Left ventricle myocardium superior (tissue), 1 donor: ENCODE data around the gene SIRPB1. TPM values are rescaled to one million over a fixed set of nuclear protein-coding genes. Genes with fewer than 3 reads are reported as not detected.

ENCODE experiments used
- ATAC-seq: fragments of 200-7000 bp; cut with Tn5 transposase; one replicate; pipeline ENCODE4 v1.9.1; 2020; ENCODE audit warnings: mild to moderate bottlenecking, moderate library complexity
- DNase-seq: peaks from one replicate; pipeline ENCODE4 v3.0.0-alpha.2; 2020
- intact Hi-C: fragments of 100-400 bp; cut with micrococcal nuclease; formaldehyde crosslinking; loops from one replicate; pipeline ENCODE4 v1.11.0; 2022
- long read RNA-seq: library from polyadenylated mRNA; unstranded; transcript quantifications from one replicate; pipeline ENCODE4 v2.0.0, GENCODE V29; 2021
- total RNA-seq: library from RNA; stranded (reverse); fragmentation: NEBNext Ultra II Directional; extraction: Animal tissue kit (Norgen Biotek cat#: 25700); gene quantifications from one replicate; pipeline ENCODE4 v1.2.1, GENCODE V29; 2021
- donor health status: DM: no; HTN: yes; CAD: no; lungs with severe emphysema.

SIRPB1 gene
- 0.82 TPM for total RNA-seq
- long read RNA-seq = 0 reads

DNA sequence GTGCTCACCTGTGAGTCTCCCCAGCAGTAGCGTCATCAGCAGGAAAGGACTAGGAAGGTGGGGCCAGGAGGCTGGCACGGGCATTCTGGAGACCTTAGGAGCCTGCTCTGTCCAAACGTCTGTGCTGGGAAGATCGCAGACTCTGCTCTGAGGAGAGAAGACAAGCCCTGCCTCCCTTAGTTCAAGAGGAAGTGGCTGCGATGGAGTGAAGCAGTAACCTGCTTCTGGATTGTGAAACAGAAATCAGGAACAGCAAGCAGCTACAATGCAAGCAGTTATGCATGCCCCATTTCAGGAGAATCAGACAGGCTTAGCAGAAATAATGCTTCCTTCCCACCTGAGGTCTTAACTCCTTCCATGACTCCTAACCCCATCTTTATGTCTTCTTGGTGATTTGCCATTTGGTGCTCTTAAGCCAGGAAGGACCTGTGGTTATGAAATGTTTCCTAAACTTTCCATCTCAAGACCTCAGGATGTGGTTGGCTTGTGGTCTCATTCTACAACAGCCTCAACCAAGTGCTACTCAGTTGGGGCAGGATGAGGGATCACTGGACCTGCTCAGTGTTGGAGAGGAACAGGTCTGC, at the start of gene SIRPB1:
Gene SIRPB1, minus strand, starts transcription at position 149 of the 584 bp plus-strand sequence. Its CDS starts 65 bp downstream, at position 84.
- intact Hi-C loops = no loop called here
- peak; percentile 64 for ATAC-seq
- DNase-seq = no peak

DNA sequence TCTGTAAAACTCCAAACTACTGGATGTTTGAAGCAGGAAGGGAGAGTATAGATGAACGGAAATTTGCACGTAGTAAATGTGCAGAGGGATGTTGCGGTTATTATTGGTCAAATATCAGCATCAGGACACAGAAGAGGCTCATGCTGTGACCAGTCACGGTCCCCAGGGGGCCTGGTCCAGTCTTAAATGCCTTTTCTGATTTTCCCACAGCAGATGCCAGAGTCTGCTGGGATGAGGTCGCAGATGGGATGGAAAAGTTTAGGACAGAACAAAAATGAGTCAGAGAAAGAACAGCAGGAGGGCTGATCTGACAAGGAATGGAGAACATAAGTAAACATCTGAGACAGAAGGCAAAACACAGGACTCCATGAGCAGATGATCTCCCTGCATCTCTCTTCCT, 49.5 kb upstream of the SIRPB1 start:
- intact Hi-C loops = no loop called here
- DNase-seq (peak; percentile 55), ATAC-seq (peak; percentile 56)

DNA sequence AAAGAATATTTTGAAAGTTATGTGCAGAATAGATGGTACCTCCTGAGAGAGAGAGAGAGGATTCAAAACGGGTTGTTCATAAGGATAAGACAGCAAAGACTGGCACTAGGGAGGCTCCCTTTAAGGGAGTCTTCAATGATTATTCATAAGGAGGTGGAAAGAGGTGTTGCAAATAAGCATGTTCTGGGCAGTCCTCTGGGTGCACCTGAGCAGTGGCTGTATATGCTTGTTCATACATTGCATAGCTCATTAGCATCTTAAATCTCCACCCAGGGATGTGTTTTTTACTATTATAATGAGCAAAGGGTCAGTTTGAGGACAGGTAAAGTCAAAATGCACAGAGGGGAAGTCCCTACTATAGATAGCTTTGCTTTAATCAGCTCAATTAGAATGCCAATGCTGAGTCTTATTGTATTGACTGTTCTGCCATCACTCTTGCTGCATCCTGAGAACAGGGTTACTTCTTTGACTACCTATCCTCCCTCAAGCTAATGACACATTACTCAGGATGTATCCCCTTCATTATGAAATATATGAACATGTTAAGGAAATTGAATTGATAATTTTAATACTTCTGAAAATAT, 47.8 kb upstream of the SIRPB1 start:
- intact Hi-C loops = no loop called here
- no peak for ATAC-seq
- no peak for DNase-seq

DNA sequence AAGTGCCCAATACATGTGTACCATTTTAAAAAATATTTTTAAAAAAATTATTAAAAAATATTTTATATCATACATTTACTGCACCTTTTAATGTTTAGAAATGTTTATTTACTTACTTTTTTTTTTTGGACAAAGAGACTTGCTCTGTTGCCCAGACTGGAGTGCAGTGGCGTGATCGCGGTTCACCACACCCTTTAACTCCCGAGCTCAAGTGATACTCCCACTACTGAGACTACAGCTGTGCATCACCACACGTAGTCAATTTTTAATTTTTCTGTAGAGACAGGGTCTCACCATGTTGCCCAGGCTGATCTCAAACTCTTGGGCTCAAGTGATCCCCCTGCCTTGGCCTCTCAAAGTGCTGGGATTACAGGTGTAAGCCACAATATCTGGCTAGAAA, 47.0 kb upstream of the SIRPB1 start:
- no peak for ATAC-seq
- DNase-seq = no peak
- intact Hi-C loops = no loop called here

DNA sequence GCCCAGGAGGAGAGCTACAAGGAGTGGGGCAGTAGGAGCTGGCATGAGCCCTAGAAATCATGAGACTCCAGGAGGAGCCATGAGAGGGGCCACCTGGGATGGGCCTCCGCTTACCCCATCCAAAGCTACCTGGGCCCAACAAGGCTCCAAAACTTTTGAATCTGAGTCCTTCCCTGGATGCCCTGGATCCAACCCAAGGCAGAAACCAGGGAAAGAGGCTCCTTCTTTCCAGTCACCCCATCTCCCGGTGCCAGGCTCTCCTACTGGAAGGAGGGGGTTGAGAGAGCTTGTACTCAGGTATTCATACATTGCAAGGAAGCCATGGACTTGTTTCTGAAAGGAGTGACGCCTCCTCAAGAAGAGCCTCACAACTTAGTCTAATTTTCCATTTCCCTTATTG, 45.5 kb upstream of the SIRPB1 start:
- DNase-seq = no peak
- intact Hi-C loops = no loop called here
- no peak for ATAC-seq

DNA sequence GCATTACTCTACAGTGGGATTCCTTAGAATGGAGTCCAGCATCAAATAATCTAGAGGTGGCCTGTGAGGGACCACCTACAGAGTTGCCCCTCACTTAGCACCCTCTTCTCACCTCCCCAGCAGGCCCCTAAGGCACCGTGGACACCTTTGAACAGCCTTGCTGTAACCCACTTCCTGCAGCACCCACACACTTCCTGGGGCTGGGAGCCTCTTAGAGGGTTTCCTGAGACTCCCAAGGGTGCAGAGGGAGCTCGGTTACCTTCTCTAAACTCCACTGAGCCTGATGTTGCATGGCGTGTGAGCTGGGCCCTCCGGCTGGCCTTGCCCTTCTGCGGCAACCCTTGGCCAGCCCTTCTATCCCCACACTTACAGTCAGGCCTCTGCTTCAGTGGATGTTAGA, 45.1 kb upstream of the SIRPB1 start:
- no peak for ATAC-seq
- no peak for DNase-seq
- intact Hi-C loops = no loop called here

DNA sequence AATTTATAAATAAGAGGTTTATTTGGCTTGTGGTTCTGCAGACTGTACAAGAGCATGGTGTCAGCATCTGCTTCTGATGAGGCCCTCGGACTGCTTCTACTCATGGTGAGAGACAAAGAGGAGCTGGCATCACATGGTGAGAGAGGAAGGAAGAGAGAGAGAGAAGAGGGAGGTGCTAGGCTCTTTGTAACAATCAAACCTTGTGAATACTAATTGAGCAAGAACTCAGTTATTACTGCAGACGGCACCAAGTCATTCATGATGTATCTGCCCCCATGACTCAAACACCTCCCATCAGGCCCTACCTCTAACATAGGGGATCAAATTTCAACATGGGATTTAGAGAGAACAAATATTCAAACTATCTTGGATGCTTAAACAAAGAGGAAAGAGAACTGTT, 44.1 kb upstream of the SIRPB1 start:
- intact Hi-C loops = no loop called here
- ATAC-seq = no peak

DNA sequence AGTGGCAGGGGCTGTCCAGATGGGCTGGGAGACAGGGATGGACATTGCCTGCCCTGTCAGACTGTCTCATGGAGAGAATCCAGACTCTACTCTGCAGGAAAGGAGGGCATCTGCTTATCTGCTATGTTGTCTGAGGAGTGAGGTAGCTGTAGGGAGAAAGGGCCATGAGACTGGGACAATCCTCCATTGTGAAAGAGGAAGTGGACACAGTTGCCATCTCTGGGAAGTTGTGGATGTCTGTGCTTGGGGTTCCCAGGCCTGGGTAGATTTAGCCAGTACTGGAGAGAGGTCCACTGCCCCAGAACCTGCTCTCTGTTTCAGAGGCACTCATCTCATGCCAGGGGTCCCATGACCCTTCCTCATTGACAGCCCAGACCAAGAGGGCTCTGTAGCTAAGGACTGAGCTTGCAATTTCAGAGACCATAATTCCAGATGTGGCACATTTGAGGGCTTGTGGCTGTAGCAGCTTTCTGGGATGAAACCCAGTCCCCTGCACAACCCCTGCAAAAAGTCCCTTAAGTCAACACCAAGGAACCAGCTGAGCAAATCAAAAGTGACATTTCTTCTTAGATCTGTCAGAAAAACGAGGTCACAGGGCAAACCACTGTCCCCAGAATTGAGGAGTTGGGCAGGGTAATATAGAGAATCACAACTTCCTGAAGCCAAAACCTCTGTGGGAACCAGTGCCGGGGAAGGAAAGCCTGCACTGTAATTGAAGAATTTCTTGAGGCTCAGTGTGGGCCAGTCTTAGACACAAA, 41.9 kb upstream of the SIRPB1 start:
- no peak for ATAC-seq
- DNase-seq = no peak
- intact Hi-C loops = no loop called here

More for the DNA sequence above, 44.1 kb upstream of the SIRPB1 start:
- DNase-seq = no peak

DNA sequence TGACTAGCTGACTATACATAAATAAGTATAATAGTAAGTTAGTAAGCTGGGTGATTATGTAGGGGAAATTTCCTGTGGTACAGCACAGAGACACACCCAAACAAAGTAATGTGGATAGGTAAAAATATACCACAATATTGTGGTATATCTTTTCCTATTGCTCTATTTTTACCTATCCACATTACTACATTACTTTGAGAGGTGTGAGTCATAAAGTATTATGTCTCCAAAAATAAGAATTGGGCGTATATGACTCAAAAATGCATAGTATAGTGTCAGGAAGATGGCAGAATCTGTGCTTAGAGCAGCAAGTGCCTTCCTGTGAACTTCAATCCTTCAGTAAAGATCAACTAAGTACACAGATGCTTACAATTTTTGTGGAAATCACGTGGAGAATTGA, 40.4 kb upstream of the SIRPB1 start:
- intact Hi-C loops = no loop called here
- ATAC-seq = no peak
- no peak for DNase-seq

DNA sequence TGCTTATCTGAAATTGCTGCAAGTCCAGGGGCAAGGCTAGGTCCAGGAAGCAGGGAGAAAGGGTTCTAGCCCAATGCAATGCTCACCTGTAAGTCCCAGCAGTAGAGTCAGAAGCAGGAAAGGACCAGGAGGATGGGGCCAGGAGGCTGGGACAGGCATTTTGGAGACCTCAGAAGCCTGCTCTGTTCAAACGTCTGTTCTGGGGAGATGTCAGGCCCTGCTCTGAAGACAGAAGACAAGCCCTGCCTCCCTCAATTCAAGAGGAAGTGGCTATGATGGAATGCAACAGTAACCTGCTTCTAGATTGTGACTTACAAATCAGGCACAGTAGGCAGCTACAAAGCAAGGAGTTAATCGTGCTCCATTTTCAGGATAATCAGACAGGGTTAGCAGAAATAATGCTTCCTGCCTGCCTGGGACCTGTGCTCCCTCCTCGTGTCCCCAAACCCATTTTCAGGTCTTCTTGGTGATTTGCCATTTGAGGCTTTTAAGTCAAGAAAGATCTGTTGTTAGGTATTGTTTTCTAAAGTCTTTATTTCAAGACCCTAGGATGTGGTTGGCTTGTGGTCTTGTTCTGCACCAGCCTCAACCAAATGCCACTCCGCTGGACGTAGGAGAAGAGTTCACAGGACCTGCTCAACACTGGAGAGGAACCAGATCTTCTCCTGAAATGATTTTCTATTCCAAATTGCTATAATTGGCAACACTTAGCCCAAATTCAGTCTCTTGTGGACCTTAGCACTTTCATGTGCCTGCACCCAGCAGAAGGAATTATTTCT, 37.9 kb upstream of the SIRPB1 start, which contains the start of gene SIRPG:
Gene SIRPG, minus strand, starts transcription at position 224 of the 779 bp plus-strand sequence. Its CDS starts 65 bp downstream, at position 159.
- no peak for ATAC-seq
- intact Hi-C loops = no loop called here
- DNase-seq = no peak

DNA sequence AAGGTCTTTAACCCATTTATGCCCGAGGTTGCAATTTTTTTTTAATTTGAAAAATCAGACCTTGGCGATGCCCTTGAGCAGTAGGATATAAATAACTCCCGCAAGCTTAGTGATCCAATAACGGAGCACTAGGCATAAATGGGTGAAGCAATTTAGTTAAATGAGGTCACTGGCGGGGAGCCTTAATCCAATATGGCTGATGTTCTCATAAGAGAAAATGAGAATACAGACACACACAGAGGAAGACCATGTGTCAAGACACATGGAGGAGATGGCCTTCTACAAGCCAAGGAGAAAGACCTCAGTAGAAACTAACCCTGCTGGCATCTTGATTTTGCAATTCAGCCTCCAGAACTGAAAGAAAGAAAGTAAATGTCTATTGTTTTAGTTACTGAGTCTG, 37.0 kb upstream of the SIRPB1 start:
- DNase-seq = no peak
- ATAC-seq = no peak
- intact Hi-C loops = no loop called here

DNA sequence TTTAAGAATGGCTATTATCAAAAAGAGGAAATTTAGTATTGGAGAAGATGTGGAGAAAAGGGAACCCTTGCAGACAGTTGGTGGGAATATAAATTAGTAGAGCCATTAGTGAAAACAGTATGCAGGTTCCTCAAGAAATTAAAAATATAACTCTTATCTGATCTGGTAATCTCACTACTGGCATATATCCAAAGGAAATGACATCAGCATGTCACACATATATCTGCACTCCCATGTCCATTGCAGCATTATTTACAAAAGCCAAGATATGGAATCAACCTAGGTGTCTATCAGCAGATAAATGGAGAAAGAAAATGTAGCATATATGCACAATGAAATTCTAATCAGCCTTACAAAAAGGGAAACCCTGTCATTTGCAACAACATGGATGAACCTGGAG, 35.2 kb upstream of the SIRPB1 start:
- ATAC-seq (no peak), DNase-seq (no peak)
- intact Hi-C loops = no loop called here

DNA sequence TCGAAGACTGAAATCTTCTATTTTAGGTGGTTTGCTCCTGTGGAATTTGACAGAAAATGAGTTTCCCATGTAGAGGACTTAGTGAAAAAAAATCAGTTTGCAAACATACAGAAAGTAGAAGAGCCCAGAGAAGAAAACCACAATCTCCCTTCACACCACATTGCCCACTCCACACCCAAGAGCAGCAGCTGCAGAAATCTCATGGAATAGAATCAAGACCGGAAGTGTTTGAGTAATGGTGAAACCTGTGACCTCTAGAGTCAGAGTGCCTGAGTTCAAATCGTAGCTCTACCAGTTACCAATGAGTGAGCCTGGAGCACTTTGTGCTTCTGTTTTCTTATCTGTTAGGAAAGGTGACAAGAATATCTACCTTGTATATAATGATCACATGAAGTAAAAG, 33.2 kb upstream of the SIRPB1 start:
- intact Hi-C loops = no loop called here
- DNase-seq = no peak
- no peak for ATAC-seq

DNA sequence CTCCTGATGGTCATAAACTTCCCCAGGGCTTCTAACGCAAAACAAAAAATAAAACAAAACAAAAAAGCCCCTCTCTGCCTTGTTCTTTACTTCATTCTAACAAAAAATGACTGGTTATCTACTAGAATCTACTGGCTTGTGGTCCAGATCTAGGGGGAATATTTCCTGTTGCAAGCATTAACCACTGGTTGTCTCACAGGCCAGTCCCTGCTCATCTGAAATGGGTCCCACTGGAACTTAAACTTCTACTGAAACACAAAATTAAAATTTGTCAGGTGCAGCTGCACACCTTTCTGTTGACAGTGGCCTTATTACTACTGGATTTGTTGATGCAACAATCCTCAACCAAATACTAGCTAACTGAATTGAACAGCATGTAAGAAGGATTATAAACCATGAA, 32.3 kb upstream of the SIRPB1 start:
- intact Hi-C loops = no loop called here
- ATAC-seq = no peak

DNA sequence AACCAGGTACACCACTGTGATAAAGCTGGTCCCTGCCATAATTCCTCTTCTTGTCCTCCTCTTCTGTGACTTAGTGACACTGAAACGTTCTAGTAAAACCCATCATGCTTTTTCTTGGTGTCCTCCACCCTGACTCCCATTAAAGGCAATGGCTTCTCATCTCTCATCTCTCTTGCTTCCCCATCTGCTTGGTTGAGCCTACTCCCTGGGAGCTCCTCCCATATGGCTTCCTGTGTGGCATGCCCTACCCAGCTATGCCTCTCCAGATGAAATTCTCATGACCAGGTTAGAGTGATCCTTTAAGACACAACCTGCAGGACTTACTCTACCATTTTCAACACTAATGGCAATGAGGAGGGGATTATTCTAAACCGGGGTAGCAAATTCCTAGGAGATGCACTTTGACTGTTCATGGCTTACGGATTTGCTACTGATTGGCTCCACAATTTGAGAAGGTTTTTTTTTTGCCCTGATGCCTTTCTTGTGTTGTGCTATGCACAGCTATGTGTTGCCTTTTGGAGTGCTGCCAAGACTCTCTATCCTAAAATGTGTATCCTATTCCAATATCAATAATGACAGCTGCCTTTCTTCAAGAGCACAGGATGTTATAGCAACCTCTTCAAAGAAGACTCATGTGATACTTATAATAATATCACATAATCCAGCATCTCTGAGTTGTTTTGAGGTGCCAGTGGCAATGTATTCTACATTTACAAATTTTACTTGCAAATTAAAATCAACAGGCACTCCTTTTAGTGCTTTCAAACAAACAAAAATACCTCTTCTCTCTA, 31.7 kb upstream of the SIRPB1 start:
- ATAC-seq = no peak
- intact Hi-C loops = no loop called here
- DNase-seq = no peak

More for the DNA sequence above, 32.3 kb upstream of the SIRPB1 start:
- DNase-seq = no peak

DNA sequence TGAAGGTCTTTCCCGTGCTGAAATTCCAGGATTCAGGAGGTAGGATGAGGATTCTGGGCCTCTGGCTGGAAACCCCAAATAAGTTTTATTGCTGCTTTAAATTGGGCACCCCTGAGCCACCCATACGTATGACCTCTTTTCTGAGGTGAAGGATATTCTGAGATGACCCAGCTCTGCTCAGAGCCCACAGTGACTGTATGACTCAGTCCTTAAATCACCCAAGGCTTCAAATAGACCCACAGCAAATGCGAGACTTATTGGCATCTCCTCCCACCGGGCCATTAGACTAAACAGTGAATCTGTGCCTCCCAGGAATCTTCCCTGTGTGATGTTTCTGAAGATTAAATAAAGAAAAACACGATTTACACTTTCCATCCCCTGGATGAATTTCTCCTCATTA, 28.3 kb upstream of the SIRPB1 start:
- intact Hi-C loops = no loop called here
- ATAC-seq = no peak
- no peak for DNase-seq

DNA sequence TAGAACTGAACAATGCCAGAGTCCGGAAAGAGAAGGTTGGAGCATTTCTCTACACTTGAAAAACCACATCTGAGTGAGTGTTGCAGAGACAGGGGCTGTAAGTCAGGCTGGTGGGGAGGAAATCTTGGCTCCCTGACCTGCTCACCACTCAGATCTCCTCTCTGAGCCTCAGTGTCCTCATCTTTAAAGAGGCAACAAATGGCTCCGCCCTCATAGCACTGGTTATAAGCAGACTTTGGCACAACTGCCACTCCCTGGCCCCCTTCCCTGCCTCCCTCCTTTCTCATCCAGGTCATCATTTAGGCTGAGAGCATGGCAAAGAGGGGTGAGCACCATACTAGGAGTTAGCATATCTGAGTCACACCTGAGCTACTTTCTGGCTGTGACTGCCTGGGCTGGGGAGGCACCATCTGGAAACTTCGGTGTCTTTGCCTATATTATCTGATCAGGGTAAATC, 27.2 kb upstream of the SIRPB1 start:
- no peak for ATAC-seq
- DNase-seq = no peak
- intact Hi-C loops = no loop called here

DNA sequence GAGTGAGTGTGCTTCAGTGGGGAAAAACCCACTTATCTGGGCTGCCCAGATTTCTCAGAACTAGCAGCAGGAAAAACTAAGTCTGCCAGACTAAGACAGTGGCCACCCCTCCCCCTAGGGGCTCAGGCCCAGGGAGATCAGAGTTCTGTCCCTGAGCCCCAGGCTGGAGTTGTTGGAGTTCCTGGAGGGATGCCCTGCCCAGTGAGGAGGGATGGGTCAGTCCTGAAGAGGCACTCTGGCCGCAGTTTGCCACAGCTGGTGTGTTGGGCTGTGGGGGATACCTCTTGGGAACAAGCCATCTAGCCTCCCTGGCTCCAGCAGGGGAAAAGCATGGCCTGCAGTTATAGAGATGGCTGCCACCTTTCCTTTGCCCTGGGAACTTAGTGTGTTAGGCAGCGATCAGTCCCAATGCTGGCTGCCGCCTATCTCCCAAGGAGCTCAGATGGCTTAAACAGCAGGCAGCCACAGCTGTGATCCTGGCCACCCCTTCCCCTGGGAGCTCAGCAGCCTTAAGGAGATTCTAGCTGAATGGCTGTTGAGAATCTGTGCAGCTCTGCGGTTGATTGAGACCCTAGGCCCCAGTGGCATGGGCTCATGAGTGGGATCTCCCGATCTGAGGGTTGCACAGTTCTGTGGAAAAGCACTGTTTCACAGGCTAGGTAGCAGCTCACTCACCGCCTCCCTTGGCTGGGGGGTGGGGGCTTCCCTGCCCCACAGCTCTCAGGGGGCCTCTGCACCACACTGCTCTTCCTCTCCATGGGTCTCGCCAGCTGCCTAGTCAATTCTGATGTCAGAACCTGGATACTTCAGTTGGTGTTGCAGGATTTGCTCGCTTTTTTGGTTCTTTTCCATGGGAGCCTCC, 24.5 kb upstream of the SIRPB1 start:
- intact Hi-C loops = no loop called here
- ATAC-seq = no peak

More for the DNA sequence above, 24.5 kb upstream of the SIRPB1 start:
- no peak for DNase-seq
